ENCODE data around the gene FAM124B. TPM values are rescaled to one million over a fixed set of nuclear protein-coding genes. Genes with fewer than 3 reads are reported as not detected.

FAM124B gene
- total RNA-seq, 1 experiment from 2014 or later, result 0.83 TPM

DNA sequence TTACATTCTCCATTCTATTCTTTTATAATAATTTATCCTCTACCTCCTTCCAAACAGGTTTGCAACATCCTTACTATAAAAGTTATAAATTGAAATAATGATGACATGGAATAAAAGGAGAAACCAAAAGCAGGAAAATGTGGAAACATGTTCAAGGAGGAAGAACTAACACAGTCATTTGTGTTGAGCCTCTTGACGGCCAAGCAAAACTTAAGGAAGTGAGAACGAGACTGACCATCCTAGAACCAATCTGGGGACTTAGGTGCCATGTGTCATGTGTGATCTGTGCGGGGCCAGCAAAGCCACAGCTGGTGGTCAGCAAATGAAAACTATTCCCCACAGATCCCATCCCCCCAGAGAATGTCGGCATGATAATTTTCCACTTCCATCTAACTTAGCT is 25.6 kb upstream of the FAM124B start:
- Mint-ChIP-seq H3K9me3 (peaks cover 38 to 46% of the 10 kb centered on the region in 2 experiments), H3K4me3 (no peak overlapping the region)

More for the DNA sequence above, 25.6 kb upstream of the FAM124B start:
- Histone ChIP-seq H3K27me3 (ENCODE audit: insufficient read depth, low read length) (no peaks in the 10 kb centered on the region), H3T11ph (ENCODE audit: low read length) (no peak overlapping the region), H3K4me2 (ENCODE audit: insufficient read depth, insufficient read length, low read length) (no peak overlapping the region), H2BK20ac (ENCODE audit: low read depth, low read length, poor library complexity, severe bottlenecking) (no peak overlapping the region), H4K5ac (ENCODE audit: insufficient read length, low read depth, low read length) (no peak overlapping the region), H3K4ac (ENCODE audit: low read depth, low read length) (no peak overlapping the region), H3K18ac (ENCODE audit: insufficient read length, low read depth, low read length) (no peak overlapping the region), H3K9ac (ENCODE audit: extremely low read depth, insufficient read length, low read length) (no peak overlapping the region), H3K23me2 (ENCODE audit: insufficient read length, low read depth, low read length, poor library complexity, severe bottlenecking) (no peaks in the 10 kb centered on the region), H4K20me1 (ENCODE audit: control insufficient read depth, insufficient read depth, insufficient read length) (no peaks in the 10 kb centered on the region), H3K23ac (ENCODE audit: insufficient read length, low read depth, low read length) (no peak overlapping the region), H4K91ac (ENCODE audit: insufficient read length, low read depth, low read length) (no peak overlapping the region), H4K8ac (replicated peaks; ENCODE audit: insufficient read length, low read depth, low read length) (no peak overlapping the region), H3K79me2 (ENCODE audit: insufficient read depth, low read length) (no peaks in the 10 kb centered on the region), H3K56ac (ENCODE audit: insufficient read length, low read depth, low read length) (no peak overlapping the region), H2AFZ (ENCODE audit: low read length) (no peak overlapping the region), H3K27ac (ENCODE audit: insufficient read length, low read depth, low read length) (no peak overlapping the region), H2BK120ac (ENCODE audit: low read depth, low read length, poor library complexity, severe bottlenecking) (no peak overlapping the region), H3K14ac (ENCODE audit: insufficient read depth, low read length) (no peak overlapping the region), H3K79me1 (ENCODE audit: insufficient read depth, low read depth, low read length, poor library complexity, severe bottlenecking) (no peaks in the 10 kb centered on the region), H2BK12ac (ENCODE audit: insufficient read length, low read depth, low read length) (no peak overlapping the region), H2BK5ac (ENCODE audit: insufficient read length, low read length) (no peak overlapping the region), H3K9me3 (ENCODE audit: control insufficient read depth, low read depth, low read length) (peaks cover 18% of the 10 kb centered on the region), H2AK5ac (ENCODE audit: insufficient read length, low read length) (no peak overlapping the region), H3K4me1 (ENCODE audit: insufficient read depth, low read length) (no peaks in the 10 kb centered on the region), H2BK15ac (ENCODE audit: low read depth, low read length) (no peak overlapping the region)
- no peak overlapping the region for H3K27ac Mint-ChIP-seq
- peaks cover 8 to 14% of the 10 kb centered on the region in 2 experiments for H3K4me1 Mint-ChIP-seq
- WGBS (ENCODE audit: extremely low coverage, insufficient read length, low lambda C conversion rate), result no CpG with 5 or more reads among the region's 4 CpGs
- peaks cover 31 to 47% (median 42%) of the 10 kb centered on the region in 3 experiments for H3K36me3 Mint-ChIP-seq (ENCODE audit: insufficient read depth in 1 of 3, low read depth in 3 of 3)
- no peaks in the 10 kb centered on the region for H3K27me3 Mint-ChIP-seq (ENCODE audit: low read depth)
- TF ChIP-seq, protein P1, sequence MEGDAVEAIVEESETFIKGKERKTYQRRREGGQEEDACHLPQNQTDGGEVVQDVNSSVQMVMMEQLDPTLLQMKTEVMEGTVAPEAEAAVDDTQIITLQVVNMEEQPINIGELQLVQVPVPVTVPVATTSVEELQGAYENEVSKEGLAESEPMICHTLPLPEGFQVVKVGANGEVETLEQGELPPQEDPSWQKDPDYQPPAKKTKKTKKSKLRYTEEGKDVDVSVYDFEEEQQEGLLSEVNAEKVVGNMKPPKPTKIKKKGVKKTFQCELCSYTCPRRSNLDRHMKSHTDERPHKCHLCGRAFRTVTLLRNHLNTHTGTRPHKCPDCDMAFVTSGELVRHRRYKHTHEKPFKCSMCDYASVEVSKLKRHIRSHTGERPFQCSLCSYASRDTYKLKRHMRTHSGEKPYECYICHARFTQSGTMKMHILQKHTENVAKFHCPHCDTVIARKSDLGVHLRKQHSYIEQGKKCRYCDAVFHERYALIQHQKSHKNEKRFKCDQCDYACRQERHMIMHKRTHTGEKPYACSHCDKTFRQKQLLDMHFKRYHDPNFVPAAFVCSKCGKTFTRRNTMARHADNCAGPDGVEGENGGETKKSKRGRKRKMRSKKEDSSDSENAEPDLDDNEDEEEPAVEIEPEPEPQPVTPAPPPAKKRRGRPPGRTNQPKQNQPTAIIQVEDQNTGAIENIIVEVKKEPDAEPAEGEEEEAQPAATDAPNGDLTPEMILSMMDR (conservative IDR thresholded peaks at IDR 0.05), result no peak
- no peak for DNase-seq
